ENCODE data around the gene ASIC4.

The ASIC4 gene

DNA sequence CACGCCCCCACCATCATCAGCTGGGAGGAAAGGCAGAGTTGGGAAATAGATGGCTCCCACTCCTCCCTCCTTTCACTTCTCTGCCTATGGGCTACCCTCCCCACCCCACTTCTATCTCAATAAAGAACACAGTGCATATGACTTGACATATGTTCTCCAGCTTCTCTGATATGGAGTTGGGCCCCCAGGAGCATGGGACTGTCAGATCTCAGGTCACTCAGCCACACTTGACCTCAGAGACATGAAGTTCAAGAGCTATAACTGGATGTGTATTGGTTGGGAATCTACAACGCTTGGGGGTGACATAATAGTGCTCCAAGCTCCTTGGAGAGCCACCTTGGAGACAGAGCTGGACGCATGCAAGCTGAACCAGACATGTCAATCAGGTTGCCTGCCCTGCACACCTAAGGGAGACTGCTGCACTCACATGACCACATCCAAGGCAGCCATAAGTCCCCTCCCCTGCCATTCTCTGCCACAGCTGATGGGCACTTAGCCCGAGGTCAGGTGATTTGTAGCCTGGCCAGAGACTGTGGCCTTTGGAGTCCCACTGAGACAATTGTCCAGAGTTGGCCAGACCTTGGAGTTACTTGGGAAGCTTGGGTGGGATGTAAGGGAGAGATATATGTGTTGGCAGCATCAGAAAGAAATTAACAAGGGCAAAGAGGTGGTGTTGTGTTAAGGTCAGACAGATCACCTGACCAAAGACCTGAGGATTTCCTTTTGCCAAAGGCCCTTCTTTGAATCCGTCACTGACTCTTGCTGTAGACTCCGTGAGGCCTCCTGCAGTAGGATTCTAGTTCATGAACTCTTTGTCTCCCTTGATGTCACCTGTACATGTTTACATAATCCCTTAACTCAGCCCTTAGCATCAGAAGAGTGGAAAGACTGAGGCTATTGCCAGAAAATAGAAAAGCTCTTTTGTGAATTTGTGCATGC is 61.6 kb downstream of the ASIC4 start:
- no peak for DNase-seq (ENCODE audit: low read depth)
- no peak overlapping the region for H3K4me3 ChIP-seq (ENCODE audit: low read depth, low read length)

DNA sequence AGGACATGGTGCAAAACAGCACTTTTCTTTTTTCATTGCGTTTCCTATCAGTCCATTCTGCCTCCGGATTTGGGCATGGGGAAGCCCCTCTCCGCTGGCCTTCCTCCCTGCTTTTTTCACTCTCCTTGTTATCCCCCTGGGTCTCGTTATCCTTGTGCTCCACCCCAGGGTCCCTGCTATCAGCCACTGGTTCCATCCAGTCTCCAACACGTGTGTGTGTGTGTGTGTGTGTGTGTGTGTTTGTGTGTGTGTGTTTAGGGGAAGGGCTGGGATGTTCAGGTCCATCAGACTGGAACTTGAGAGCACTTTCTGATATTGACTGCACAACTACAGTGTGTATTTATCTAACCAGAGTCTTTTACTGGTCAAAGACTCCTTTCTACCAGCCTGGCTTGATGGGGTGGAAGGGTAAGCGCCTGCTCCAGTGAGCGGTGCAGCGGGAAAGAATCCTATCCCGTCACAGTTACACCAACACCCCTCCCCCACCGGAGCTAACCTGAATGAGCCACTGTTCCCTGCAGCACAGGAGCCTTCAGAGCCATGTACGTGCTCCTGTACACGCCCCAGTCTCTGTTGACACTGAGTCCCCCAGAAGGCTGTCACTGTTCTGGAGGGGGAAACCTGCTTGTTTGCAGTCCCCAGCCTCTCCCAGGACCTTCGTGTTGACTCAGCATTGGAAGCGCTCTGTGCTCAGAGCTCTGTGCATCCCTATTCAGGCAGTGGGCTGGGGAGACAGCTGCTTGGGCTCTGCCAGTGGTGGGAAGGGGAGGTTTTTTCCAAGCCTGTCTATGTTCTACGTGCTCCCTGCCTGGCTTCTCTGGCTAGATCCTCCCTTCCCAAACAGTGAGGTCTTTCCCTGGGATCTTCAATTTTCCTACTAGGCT is 62.5 kb downstream of the ASIC4 start:
- no peak for DNase-seq (ENCODE audit: low read depth)
- H3K4me3 ChIP-seq (ENCODE audit: low read depth, low read length), result no peak overlapping the region

DNA sequence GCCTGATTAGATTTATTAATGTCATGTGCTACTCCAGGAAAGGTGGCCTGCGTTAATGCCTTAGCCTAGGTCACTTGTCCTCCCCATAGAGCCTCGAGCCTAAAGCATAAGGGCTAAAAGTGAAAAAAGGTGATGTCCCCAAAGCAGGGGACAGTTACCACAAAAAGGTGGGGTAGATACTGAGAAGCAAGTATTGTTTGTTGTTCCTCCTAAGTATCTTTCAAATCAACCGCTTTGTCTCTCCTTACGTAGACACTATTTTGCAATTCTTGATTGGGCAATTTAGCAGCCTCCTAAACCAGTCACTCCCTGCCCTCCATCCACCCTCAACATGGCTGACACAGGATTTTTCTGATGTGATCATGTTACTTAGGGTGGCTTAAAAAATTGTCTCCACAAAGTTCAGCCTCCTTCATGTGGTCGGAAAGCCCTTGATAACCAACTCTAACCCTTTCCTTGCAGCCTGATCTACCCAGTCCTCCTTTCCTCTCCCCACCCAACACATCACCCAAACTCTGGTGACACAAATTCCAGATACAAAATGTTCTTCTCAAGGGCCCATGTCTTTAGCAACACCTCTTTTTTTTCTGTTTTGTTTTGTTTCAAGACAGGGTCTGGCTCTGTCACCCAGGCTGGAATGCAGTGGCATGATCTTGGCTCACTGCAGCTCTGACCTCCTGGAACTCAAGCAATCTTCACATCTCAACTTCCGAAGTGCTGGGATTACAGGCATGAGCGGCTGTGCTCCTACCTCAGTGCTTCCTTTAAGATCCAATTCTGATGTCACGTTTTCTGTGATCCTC is 64.7 kb downstream of the ASIC4 start:
- no peak overlapping the region for H3K4me3 ChIP-seq (ENCODE audit: low read depth, low read length)
- DNase-seq (ENCODE audit: low read depth), result no peak

DNA sequence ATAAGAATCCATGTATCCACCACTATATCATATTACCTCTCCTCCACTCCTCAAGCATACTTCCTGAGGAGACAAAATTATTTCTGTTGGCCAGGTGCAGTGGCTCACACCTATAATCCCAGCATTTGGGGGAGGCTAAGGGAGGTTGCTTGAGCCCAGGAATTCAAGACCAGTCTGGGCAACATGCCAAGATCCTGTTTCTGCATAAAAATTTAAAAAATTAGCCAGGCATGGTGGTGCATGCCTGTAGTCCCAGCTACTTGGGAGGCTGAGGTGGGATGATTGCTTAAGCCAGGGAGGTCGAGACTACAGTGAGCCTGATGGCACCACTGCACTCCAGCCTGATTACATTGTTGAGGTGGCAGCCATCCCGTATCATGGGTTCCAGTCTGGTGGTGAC is 67.1 kb downstream of the ASIC4 start:
- no peak overlapping the region for H3K4me3 ChIP-seq (ENCODE audit: low read depth, low read length)
- no peak for DNase-seq (ENCODE audit: low read depth)

Data from skeletal muscle cell (primary cell).